IMR-90 (cell line): ENCODE results near the gene TIGIT. TPM values are rescaled to one million over a fixed set of nuclear protein-coding genes. Genes with fewer than 3 reads are reported as not detected.

ENCODE experiments used
- ATAC-seq: fragments of 200-7000 bp; cut with Tn5 transposase; 2 replicates; pipeline ENCODE4 v1.9.1; 2020; ENCODE audit warnings: low read depth, mild to moderate bottlenecking, moderate library complexity
- BruUV-seq: library from RNA; stranded (reverse); fragments of 400-500 nt; replicated peaks from 2 replicates; lab custom pipeline; 2021; lab: Mats Ljungman, UMichigan
- CTCF ChIA-PET: fragments of 300-600 bp; formaldehyde crosslinking; extraction: SDS; loops from one replicate; lab custom pipeline; 2021; ENCODE audit warnings: antibody characterized with exemption; lab: Yijun Ruan, JAX
- POLR2A ChIA-PET: fragments of 300-600 bp; sonication (Branson Sonifier 250); formaldehyde crosslinking; loops from one replicate; lab custom pipeline; 2022; ENCODE audit warnings: antibody characterized with exemption; ENCODE audit not compliant: unreplicated experiment; lab: Charles Lee
- DNase-seq: peaks from one replicate; pipeline ENCODE4 v3.0.0; 2013
- H2AFZ ChIP-seq: replicated peaks from 2 replicates; pipeline ENCODE3; 2013; ENCODE audit warnings: low read length, mild to moderate bottlenecking; ENCODE audit not compliant: poor library complexity
- H2AK5ac ChIP-seq: 2 replicates; pipeline ENCODE4 v1.6.1; 2013; ENCODE audit warnings: low read depth, low read length, inconsistent platforms
- H2AK9ac ChIP-seq: replicated peaks from 2 replicates; pipeline ENCODE3; 2013; ENCODE audit warnings: mild to moderate bottlenecking, low read depth, low read length, moderate library complexity; ENCODE audit not compliant: poor library complexity
- H2BK120ac ChIP-seq: 2 replicates; pipeline ENCODE4 v1.6.1; 2013; ENCODE audit warnings: low read depth, low read length, inconsistent platforms
- H2BK15ac ChIP-seq: 3 replicates; pipeline ENCODE4 v1.6.1; 2013; ENCODE audit warnings: low read depth, low read length, inconsistent platforms
- H2BK20ac ChIP-seq: 2 replicates; pipeline ENCODE4 v1.6.1; 2013; ENCODE audit warnings: low read depth, mild to moderate bottlenecking, inconsistent platforms, low read length, moderate library complexity
- H2BK5ac ChIP-seq: 2 replicates; pipeline ENCODE4 v1.6.1; 2013; ENCODE audit warnings: mild to moderate bottlenecking, low read depth, low read length, inconsistent platforms; ENCODE audit not compliant: poor library complexity, severe bottlenecking
- H3K14ac ChIP-seq: replicated peaks from 2 replicates; pipeline ENCODE4 v1.6.1; 2013; ENCODE audit warnings: low read depth, low read length, inconsistent platforms
- H3K18ac ChIP-seq: 2 replicates; pipeline ENCODE4 v1.6.1; 2013; ENCODE audit warnings: low read depth, low read length, control low read depth
- H3K23ac ChIP-seq: 2 replicates; pipeline ENCODE4 v1.6.1; 2013; ENCODE audit warnings: low read depth, low read length, inconsistent platforms
- H3K27ac ChIP-seq: 2 replicates; pipeline ENCODE4 v1.5.1; 2013; ENCODE audit warnings: mild to moderate bottlenecking, control low read depth, low read length; ENCODE audit not compliant: insufficient read depth
- H3K27me3 ChIP-seq: 2 replicates; pipeline ENCODE4 v1.6.1; 2013; ENCODE audit warnings: low read length; ENCODE audit not compliant: control insufficient read depth, insufficient read depth
- H3K36me3 ChIP-seq: 2 replicates; pipeline ENCODE4 v1.6.1; 2013; ENCODE audit warnings: low read length, mixed read lengths; ENCODE audit not compliant: control insufficient read depth, insufficient read depth
- H3K4ac ChIP-seq: 2 replicates; pipeline ENCODE4 v1.6.1; 2013; ENCODE audit warnings: low read depth, low read length, inconsistent platforms
- H3K4me1 ChIP-seq: 2 replicates; pipeline ENCODE4 v1.6.1; 2013; ENCODE audit warnings: low read length, mixed read lengths; ENCODE audit not compliant: control insufficient read depth, insufficient read depth
- H3K4me2 ChIP-seq: 2 replicates; pipeline ENCODE4 v1.6.1; 2013; ENCODE audit warnings: low read depth, mild to moderate bottlenecking, control low read depth, low read length, moderate library complexity
- H3K4me3 ChIP-seq: 2 replicates; pipeline ENCODE4 v1.5.1; 2013; ENCODE audit warnings: low read depth, mild to moderate bottlenecking, control low read depth, low read length, moderate library complexity; ENCODE audit not compliant: insufficient read depth
- H3K56ac ChIP-seq: 2 replicates; pipeline ENCODE4 v1.6.1; 2013; ENCODE audit warnings: low read length, inconsistent platforms; ENCODE audit not compliant: insufficient read depth; ENCODE audit errors: extremely low read depth
- H3K79me1 ChIP-seq, 2 experiments: 2 replicates each; pipeline ENCODE4 v1.6.1; 2013; ENCODE audit warnings: low read length in 2 of 2, inconsistent platforms in 1 of 2, low read depth in 1 of 2
- H3K9ac ChIP-seq: 2 replicates; pipeline ENCODE4 v1.6.1; 2013; ENCODE audit warnings: low read depth, low read length, control low read depth
- H3K9me1 ChIP-seq: 2 replicates; pipeline ENCODE4 v1.6.1; 2013; ENCODE audit warnings: low read length, inconsistent platforms; ENCODE audit not compliant: insufficient read depth
- H3K9me3 ChIP-seq: 2 replicates; pipeline ENCODE4 v1.6.1; 2013; ENCODE audit warnings: low read length; ENCODE audit not compliant: control insufficient read depth, insufficient read depth
- H4K20me1 ChIP-seq: 2 replicates; pipeline ENCODE4 v1.6.1; 2013; ENCODE audit warnings: low read length, inconsistent platforms; ENCODE audit not compliant: insufficient read depth
- H4K5ac ChIP-seq: 2 replicates; pipeline ENCODE4 v1.6.1; 2013; ENCODE audit warnings: mild to moderate bottlenecking, low read depth, low read length, control low read depth
- H4K8ac ChIP-seq, 2 experiments: 2 replicates each; pipeline ENCODE4 v1.6.1; 2013; ENCODE audit warnings: low read depth in 2 of 2, low read length in 2 of 2, control low read depth in 1 of 2, inconsistent platforms in 1 of 2
- H4K91ac ChIP-seq: 2 replicates; pipeline ENCODE4 v1.6.1; 2013; ENCODE audit warnings: low read depth, low read length, inconsistent platforms; ENCODE audit not compliant: insufficient read depth
- BHLHE40 ChIP-seq: fragments of 150-350 bp; IDR thresholded peaks from 2 replicates; pipeline ENCODE4 v1.6.1; 2016; ENCODE audit warnings: mild to moderate bottlenecking, low read depth, low read length
- CEBPB ChIP-seq: IDR thresholded peaks from 2 replicates; pipeline ENCODE4 v1.6.1; 2012; ENCODE audit warnings: low read depth, low read length, improper control_type of control experiment
- MAZ ChIP-seq: IDR thresholded peaks from 2 replicates; pipeline ENCODE4 v1.6.1; 2012; ENCODE audit warnings: low read depth, mild to moderate bottlenecking, low read length, improper control_type of control experiment, moderate library complexity, borderline replicate concordance
- RAD21 ChIP-seq: IDR thresholded peaks from 2 replicates; pipeline ENCODE4 v1.6.1; 2012; ENCODE audit warnings: low read length, improper control_type of control experiment
- RCOR1 ChIP-seq: IDR thresholded peaks from 2 replicates; pipeline ENCODE4 v1.6.1; 2012; ENCODE audit warnings: mild to moderate bottlenecking, low read length, improper control_type of control experiment; ENCODE audit not compliant: insufficient replicate concordance
- WGBS, 2 experiments: methylation state at CpG; one replicate each; pipeline versions ENCODE4 v1.1.5 to v1.1.7; 2013; ENCODE audit warnings: missing lambda C conversion rate in 2 of 2; ENCODE audit not compliant: insufficient read length in 1 of 2; ENCODE audit errors: extremely low coverage in 2 of 2; 5-methylcytosine and 5-hydroxymethylcytosine counted together
- dilution Hi-C: fragments of 300-500 bp; cut with HindIII; formaldehyde crosslinking; loops from one replicate; pipeline ENCODE4 v1.14.3; 2018; ENCODE audit warnings: low sequenced_read_pairs; ENCODE audit not compliant: unreplicated experiment
- in situ Hi-C: fragments of 300-500 bp; cut with MboI; formaldehyde crosslinking; loops from 3 replicates; pipeline ENCODE4 v1.14.3; 2019; ENCODE audit warnings: low sequenced_read_pairs, inconsistent platforms, mixed read lengths
- intact Hi-C: fragments of 100-400 bp; cut with micrococcal nuclease; formaldehyde crosslinking; loops from 2 replicates; pipeline ENCODE4 v1.10.0; 2022
- polyA plus RNA-seq, 3 experiments: library from polyadenylated mRNA; depleted of rRNA; stranded (reverse); fragments of >200 nt; gene quantifications; 2 replicates each; pipeline ENCODE4 v1.2.3, GENCODE V29; 2012; ENCODE audit warnings: low replicate concordance in 1 of 3
- total RNA-seq: library from RNA; depleted of rRNA; stranded (reverse); fragments of >200 nt; gene quantifications from 2 replicates; pipeline ENCODE4 v1.2.3, GENCODE V29; 2012
- TF ChIP-seq, protein P1 (sequence below): fragments of 150-350 bp; IDR thresholded peaks from 2 replicates; pipeline ENCODE4 v1.6.1; 2016; ENCODE audit warnings: low read depth, mild to moderate bottlenecking, low read length, moderate library complexity, borderline replicate concordance

Gene TIGIT
- total and polyA plus RNA-seq, 2 of the 4 experiments (the other 2 are of a cell fraction) = not detected

DNA sequence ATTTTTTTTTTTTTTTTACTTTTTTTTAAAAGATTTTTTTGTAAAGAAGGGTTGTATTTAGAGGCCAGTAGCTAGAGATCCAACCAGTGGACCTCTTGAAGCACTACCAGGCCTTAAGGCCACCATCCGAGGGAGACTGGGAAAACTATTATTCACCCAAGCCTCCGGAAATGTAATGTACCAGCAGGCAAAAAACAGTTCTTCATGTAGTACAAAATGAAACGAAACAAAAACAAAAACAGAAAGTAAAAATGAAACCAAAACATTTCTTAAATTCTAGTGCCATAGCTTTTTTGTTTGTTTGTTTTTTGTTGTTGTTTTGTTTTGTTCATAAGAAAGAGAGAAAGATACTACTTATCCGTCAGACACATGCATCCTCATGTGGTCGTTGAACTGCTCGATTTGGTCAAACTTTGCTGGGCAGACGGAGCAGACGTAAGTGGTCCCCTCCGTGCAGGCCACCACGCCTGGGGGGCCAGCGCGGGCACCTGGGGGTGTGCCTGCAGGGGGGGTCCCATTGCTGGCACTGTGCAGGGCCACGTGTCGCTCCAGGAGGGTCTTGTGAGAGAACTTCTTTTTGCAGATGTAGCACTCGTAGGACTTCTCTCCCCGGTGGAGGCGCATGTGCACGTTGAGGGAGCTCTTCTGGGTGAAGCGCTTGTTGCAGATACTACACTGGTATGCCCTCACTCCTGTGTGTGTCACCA lies 45.0 kb downstream of the TIGIT start:
- Histone ChIP-seq H3K9me3 (no peaks in the 10 kb centered on the region), H3K27ac (no peak overlapping the region), H3K56ac (no peak overlapping the region), H3K23ac (no peak overlapping the region), H3K9ac (no peak overlapping the region), H2BK20ac (no peak overlapping the region), H3K4me1 (no peaks in the 10 kb centered on the region), H3K79me1 (peaks cover 0 to 2% of the 10 kb centered on the region in 2 experiments; a peak in 2 of 4 replicates), H4K8ac (no peak overlapping the region), H3K18ac (no peak overlapping the region), H2AFZ (no peak overlapping the region), H3K4me3 (no peak overlapping the region), H3K27me3 (no peaks in the 10 kb centered on the region), H4K20me1 (no peaks in the 10 kb centered on the region), H3K4ac (no peak overlapping the region), H2AK9ac (no peak overlapping the region), H3K36me3 (peaks cover 15% of the 10 kb centered on the region), H2BK15ac (no peak overlapping the region), H3K14ac (no peak overlapping the region), H4K91ac (no peak overlapping the region), H2BK120ac (no peak overlapping the region), H2BK5ac (no peak overlapping the region), H3K9me1 (no peaks in the 10 kb centered on the region), H2AK5ac (no peak overlapping the region), H4K5ac (no peak overlapping the region), H3K4me2 (no peak overlapping the region)
- POLR2A ChIA-PET = no interaction called here
- TF ChIP-seq, protein P1, sequence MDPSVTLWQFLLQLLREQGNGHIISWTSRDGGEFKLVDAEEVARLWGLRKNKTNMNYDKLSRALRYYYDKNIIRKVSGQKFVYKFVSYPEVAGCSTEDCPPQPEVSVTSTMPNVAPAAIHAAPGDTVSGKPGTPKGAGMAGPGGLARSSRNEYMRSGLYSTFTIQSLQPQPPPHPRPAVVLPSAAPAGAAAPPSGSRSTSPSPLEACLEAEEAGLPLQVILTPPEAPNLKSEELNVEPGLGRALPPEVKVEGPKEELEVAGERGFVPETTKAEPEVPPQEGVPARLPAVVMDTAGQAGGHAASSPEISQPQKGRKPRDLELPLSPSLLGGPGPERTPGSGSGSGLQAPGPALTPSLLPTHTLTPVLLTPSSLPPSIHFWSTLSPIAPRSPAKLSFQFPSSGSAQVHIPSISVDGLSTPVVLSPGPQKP = no peak
- TF ChIP-seq RAD21 (no peak), BHLHE40 (no peak), CEBPB (no peak), RCOR1 (no peak), MAZ (no peak)
- intact Hi-C loops (loop anchor here (10.0 kb wide), 2 partner anchors 184 to 494 kb away; no protein-coding TSS in a partner anchor), in situ Hi-C loops (no loop called here), dilution Hi-C loops (no loop called here)
- ATAC-seq (no peak), DNase-seq (no peak)
- WGBS, 2 experiments = 100% methylated on average over 6 of the region's 19 CpGs; no CpG with 5 or more reads in 1 of the 2 experiments
- BruUV-seq = no TSS peak
- CTCF ChIA-PET = no interaction called here
